Panc1 (cell line): ENCODE results near the gene KRT4. TPM values are rescaled to one million over a fixed set of nuclear protein-coding genes. Genes with fewer than 3 reads are reported as not detected.
"Not testable (repeated sequence)": the region's sequence is repeated elsewhere in the genome, so short reads cannot be mapped to it uniquely, and the experiment has no call there.

Source experiments
- ATAC-seq: fragments of 200-7000 bp; cut with Tn5 transposase; 2 replicates; pipeline ENCODE4 v1.9.1; 2020; ENCODE audit warnings: mild to moderate bottlenecking, moderate library complexity
- BruUV-seq: library from RNA; stranded (reverse); fragments of 400-500 nt; replicated peaks from 2 replicates; lab custom pipeline; 2021; lab: Mats Ljungman, UMichigan
- CTCF ChIA-PET: fragments of 300-600 bp; sonication (Branson Sonifier 250); formaldehyde crosslinking; loops from one replicate; lab custom pipeline; 2022; ENCODE audit warnings: antibody characterized with exemption; lab: Charles Lee
- POLR2A ChIA-PET: fragments of 300-600 bp; sonication (Branson Sonifier 250); formaldehyde crosslinking; loops from one replicate; lab custom pipeline; 2022; ENCODE audit warnings: antibody characterized with exemption; lab: Charles Lee
- DNase-seq: peaks from one replicate; pipeline ENCODE4 v3.0.0-alpha.2; 2010; ENCODE audit warnings: low read depth, low spot score
- H3K27ac ChIP-seq: 2 replicates; pipeline ENCODE4 v1.5.1; 2011; ENCODE audit warnings: mild to moderate bottlenecking, low read length, inconsistent platforms
- H3K27me3 ChIP-seq: fragments of 200-500 bp; sonication (Bioruptor generic); 2 replicates; pipeline ENCODE4 v1.6.0; 2014; ENCODE audit warnings: low read length, inconsistent platforms; ENCODE audit not compliant: control insufficient read depth, insufficient read depth
- H3K36me3 ChIP-seq: fragments of 200-500 bp; sonication (Bioruptor generic); 2 replicates; pipeline ENCODE4 v1.5.1; 2014; ENCODE audit warnings: inconsistent platforms, mild to moderate bottlenecking, low read length, moderate library complexity; ENCODE audit not compliant: control insufficient read depth, insufficient read depth
- H3K4me1 ChIP-seq: 2 replicates; pipeline ENCODE4 v1.5.1; 2011; ENCODE audit warnings: inconsistent platforms, mild to moderate bottlenecking, low read length, moderate library complexity; ENCODE audit not compliant: control insufficient read depth, insufficient read depth
- H3K4me3 ChIP-seq, 2 experiments: 2 replicates each; pipeline ENCODE4 v1.5.1; 2011 to 2012; ENCODE audit warnings: low read depth in 2 of 2, low read length in 2 of 2, mild to moderate bottlenecking in 2 of 2, inconsistent platforms in 1 of 2, moderate library complexity in 1 of 2
- H3K9me3 ChIP-seq: fragments of 200-500 bp; sonication (Bioruptor generic); 2 replicates; pipeline ENCODE4 v1.5.1; 2014; ENCODE audit warnings: low read depth, mild to moderate bottlenecking, inconsistent platforms, low read length, moderate library complexity; ENCODE audit not compliant: control insufficient read depth, insufficient read depth
- POLR2AphosphoS5 ChIP-seq: IDR thresholded peaks from 2 replicates; pipeline ENCODE4 v1.6.1; 2012; ENCODE audit warnings: mild to moderate bottlenecking, low read depth, low read length, moderate library complexity
- SIN3A ChIP-seq: IDR thresholded peaks from 2 replicates; pipeline ENCODE4 v1.6.1; 2012; ENCODE audit warnings: low read depth, mild to moderate bottlenecking, low read length, moderate library complexity, borderline replicate concordance; ENCODE audit not compliant: insufficient read depth
- TCF7L2 ChIP-seq: IDR thresholded peaks from 2 replicates; pipeline ENCODE4 v1.6.1; 2011; ENCODE audit warnings: mild to moderate bottlenecking, low read depth, low read length, inconsistent platforms
- in situ Hi-C: cut with HindIII; loops from 2 replicates; pipeline ENCODE4 v1.10.0; 2016; ENCODE audit warnings: low sequenced_read_pairs, low pct_unique_long_range_greater_than_20kb
- intact Hi-C: fragments of 100-400 bp; cut with micrococcal nuclease; formaldehyde crosslinking; loops from one replicate; pipeline ENCODE4 v1.10.0; 2022; ENCODE audit not compliant: unreplicated experiment
- total RNA-seq: library from RNA; stranded (reverse); gene quantifications from one replicate; pipeline ENCODE4 v1.2.1, GENCODE V29; 2021; ENCODE audit not compliant: unreplicated experiment
- TF ChIP-seq, protein P1 (sequence below), 2 experiments: IDR thresholded peaks; 2 replicates each; pipeline ENCODE4 v1.6.1; 2011 to 2012; ENCODE audit warnings: low read depth in 2 of 2, control low read depth in 1 of 2, low read length in 1 of 2, mild to moderate bottlenecking in 1 of 2, moderate library complexity in 1 of 2; ENCODE audit not compliant: insufficient read depth in 1 of 2
- TF ChIP-seq, protein P2 (sequence below): fragments of 450-650 bp; IDR thresholded peaks from 2 replicates; pipeline ENCODE4 v1.5.1; 2017; ENCODE audit warnings: mild to moderate bottlenecking

KRT4 gene
- total RNA-seq, 1 experiment from 2014 or later, result 0.15 TPM

DNA sequence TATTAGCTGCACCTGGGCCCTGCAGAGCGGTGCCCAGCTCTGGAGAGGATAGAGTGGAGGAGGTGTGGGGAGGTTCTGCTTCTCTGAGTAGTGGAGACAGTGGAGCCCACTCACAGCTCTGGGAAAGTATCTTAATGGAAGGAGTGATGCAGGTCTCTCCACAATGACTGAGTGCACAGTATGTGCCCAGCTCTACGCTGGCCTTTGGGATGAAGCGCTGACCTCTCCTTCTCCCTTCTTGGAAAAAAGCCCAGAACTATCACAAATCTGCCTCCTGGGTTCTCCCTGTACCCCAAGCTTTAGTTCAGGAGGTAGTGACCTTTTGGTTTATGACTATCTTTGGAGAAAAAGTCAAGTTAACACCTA, 17.5 kb downstream of the KRT4 start:
- ChIA-PET POLR2A (no interaction called here), CTCF (interaction anchor here (0.6 kb wide), 1 partner anchor 1167 kb away, joined by 7 read pairs; no protein-coding TSS in a partner anchor)
- no peak for ATAC-seq
- TF ChIP-seq, protein P1, sequence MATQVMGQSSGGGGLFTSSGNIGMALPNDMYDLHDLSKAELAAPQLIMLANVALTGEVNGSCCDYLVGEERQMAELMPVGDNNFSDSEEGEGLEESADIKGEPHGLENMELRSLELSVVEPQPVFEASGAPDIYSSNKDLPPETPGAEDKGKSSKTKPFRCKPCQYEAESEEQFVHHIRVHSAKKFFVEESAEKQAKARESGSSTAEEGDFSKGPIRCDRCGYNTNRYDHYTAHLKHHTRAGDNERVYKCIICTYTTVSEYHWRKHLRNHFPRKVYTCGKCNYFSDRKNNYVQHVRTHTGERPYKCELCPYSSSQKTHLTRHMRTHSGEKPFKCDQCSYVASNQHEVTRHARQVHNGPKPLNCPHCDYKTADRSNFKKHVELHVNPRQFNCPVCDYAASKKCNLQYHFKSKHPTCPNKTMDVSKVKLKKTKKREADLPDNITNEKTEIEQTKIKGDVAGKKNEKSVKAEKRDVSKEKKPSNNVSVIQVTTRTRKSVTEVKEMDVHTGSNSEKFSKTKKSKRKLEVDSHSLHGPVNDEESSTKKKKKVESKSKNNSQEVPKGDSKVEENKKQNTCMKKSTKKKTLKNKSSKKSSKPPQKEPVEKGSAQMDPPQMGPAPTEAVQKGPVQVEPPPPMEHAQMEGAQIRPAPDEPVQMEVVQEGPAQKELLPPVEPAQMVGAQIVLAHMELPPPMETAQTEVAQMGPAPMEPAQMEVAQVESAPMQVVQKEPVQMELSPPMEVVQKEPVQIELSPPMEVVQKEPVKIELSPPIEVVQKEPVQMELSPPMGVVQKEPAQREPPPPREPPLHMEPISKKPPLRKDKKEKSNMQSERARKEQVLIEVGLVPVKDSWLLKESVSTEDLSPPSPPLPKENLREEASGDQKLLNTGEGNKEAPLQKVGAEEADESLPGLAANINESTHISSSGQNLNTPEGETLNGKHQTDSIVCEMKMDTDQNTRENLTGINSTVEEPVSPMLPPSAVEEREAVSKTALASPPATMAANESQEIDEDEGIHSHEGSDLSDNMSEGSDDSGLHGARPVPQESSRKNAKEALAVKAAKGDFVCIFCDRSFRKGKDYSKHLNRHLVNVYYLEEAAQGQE (IDR thresholded peaks at IDR 0.05; ENCODE audit: insufficient read depth in 1 of 2, low read depth in 2 of 2, low read length in 1 of 2), result no peak
- TF ChIP-seq SIN3A (no peak), TCF7L2 (no peak), POLR2AphosphoS5 (no peak)
- TF ChIP-seq, protein P2, sequence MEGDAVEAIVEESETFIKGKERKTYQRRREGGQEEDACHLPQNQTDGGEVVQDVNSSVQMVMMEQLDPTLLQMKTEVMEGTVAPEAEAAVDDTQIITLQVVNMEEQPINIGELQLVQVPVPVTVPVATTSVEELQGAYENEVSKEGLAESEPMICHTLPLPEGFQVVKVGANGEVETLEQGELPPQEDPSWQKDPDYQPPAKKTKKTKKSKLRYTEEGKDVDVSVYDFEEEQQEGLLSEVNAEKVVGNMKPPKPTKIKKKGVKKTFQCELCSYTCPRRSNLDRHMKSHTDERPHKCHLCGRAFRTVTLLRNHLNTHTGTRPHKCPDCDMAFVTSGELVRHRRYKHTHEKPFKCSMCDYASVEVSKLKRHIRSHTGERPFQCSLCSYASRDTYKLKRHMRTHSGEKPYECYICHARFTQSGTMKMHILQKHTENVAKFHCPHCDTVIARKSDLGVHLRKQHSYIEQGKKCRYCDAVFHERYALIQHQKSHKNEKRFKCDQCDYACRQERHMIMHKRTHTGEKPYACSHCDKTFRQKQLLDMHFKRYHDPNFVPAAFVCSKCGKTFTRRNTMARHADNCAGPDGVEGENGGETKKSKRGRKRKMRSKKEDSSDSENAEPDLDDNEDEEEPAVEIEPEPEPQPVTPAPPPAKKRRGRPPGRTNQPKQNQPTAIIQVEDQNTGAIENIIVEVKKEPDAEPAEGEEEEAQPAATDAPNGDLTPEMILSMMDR, result no peak
- no peak overlapping the region for H3K4me3 ChIP-seq
- intact Hi-C loops (no loop called here), in situ Hi-C loops (no loop called here)
- H3K4me1 ChIP-seq, result peaks cover 9% of the 10 kb centered on the region; the same call in 1 of the 2 replicates
- no TSS peak for BruUV-seq
- no peaks in the 10 kb centered on the region for H3K27me3 ChIP-seq
- DNase-seq, result no peak
- no peak overlapping the region for H3K27ac ChIP-seq
- H3K36me3 ChIP-seq, result no peaks in the 10 kb centered on the region
- H3K9me3 ChIP-seq, result no peaks in the 10 kb centered on the region

DNA sequence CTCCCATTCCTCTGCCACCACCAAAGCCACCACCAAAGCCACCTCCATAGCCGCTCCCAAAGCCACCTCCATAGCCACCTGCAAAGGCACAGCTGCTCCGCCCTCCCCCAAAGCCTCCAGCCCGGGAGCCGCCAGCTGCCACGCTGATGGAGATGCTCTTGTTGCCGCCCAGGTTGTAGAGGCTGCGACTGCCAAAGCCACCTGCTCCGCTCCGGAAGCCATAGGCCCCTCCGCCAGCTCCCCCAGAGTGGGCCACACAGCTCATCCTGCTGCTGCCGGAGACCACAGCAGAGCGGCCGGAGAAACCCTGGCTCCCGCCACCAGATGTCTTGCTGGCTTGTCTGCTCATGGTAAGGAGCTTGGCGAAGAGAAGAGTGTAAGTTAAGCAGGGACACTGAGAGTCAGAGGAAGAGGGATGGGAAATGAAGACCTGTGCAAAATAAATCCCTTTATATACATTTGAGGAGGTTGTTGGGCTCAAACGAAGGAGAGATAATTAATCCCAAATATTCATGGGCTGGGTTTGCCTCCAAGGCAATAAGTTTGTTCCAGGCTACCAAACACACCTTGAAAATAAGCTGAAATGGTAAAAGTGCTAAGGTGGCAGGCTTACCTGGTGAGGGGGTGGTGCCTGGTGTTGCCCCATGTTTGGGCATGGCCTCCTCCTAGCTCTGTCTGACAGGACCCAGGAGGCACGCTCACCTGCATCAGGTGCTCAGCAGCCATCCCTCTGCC, 18.1 kb downstream of the KRT4 start, which contains the start of gene KRT3:
Gene KRT3 (minus strand): TSS at position 424 of the 735 bp plus-strand sequence. CDS start 75 bp downstream, at position 349.
- H3K27ac ChIP-seq, result no peak within 1 kb of the TSS
- in situ Hi-C loops (no loop called here), intact Hi-C loops (no loop called here)
- POLR2A ChIA-PET, result no interaction called here
- no peaks in the 10 kb centered on the region for H3K9me3 ChIP-seq
- peaks cover 9% of the 10 kb centered on the region; the same call in 1 of the 2 replicates for H3K4me1 ChIP-seq
- DNase-seq (no peak), ATAC-seq (no peak)
- BruUV-seq, result no TSS peak
- no peaks in the 10 kb centered on the region for H3K36me3 ChIP-seq
- H3K27me3 ChIP-seq, result no peaks in the 10 kb centered on the region
- CTCF ChIA-PET, result interaction anchor here (0.6 kb wide), 1 partner anchor 1166 kb away, joined by 7 read pairs; no protein-coding TSS in a partner anchor
- H3K4me3 ChIP-seq, result no peak within 1 kb of the TSS
- TF ChIP-seq SIN3A, result no peak
- no peak for TF ChIP-seq TCF7L2
- no peak for TF ChIP-seq POLR2AphosphoS5
- TF ChIP-seq, protein P2, result no peak
- TF ChIP-seq, protein P1 (IDR thresholded peaks at IDR 0.05; ENCODE audit: insufficient read depth in 1 of 2, low read depth in 2 of 2, low read length in 1 of 2), result no peak

DNA sequence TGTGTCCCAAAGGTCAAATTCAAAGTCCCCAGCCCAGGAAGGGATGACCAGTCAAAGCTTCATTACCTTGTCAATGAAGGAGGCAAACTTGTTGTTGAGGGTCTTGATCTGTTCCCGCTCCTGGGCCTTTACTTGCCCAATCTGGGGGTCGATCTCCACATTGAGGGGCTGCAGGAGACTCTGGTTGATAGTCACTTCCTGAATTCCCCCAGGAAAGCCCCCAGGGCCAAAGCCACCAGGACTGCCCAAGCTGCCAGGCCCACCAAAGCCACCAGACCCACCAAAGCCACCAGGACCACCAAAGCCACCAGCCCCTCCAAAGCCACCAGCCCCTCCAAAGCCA, 18.6 kb downstream of the KRT4 start:
- in situ Hi-C loops, ATAC-seq, BruUV-seq: not testable (repeated sequence)

More for the DNA sequence above, 18.6 kb downstream of the KRT4 start:
- H3K27me3 ChIP-seq, H3K27ac ChIP-seq, intact Hi-C loops, H3K9me3 ChIP-seq, DNase-seq, H3K4me3 ChIP-seq, CTCF ChIA-PET, H3K36me3 ChIP-seq, H3K4me1 ChIP-seq, POLR2A ChIA-PET: not testable (repeated sequence)
